Keratinocyte (primary cell): ENCODE results near the gene CPEB3.

Experiments used
- CTCF ChIP-seq, 3 experiments: IDR thresholded peaks in 1 of 3; conservative IDR thresholded peaks in 1 of 3; optimal IDR thresholded peaks in 1 of 3; 2 replicates in 2 of 3; 3 replicates in 1 of 3; pipeline versions ENCODE3 to v1.5.1; 2011; ENCODE audit warnings: low read length in 3 of 3, mild to moderate bottlenecking in 3 of 3, moderate library complexity in 2 of 3, control low read depth in 1 of 3, inconsistent platforms in 1 of 3; ENCODE audit not compliant: insufficient read depth in 2 of 3; ENCODE audit errors: extremely low read depth in 1 of 3
- EZH2 ChIP-seq: IDR thresholded peaks from one replicate; pipeline ENCODE4 v1.6.1; 2012; ENCODE audit warnings: inconsistent platforms, mild to moderate bottlenecking, low read length, moderate library complexity

DNA sequence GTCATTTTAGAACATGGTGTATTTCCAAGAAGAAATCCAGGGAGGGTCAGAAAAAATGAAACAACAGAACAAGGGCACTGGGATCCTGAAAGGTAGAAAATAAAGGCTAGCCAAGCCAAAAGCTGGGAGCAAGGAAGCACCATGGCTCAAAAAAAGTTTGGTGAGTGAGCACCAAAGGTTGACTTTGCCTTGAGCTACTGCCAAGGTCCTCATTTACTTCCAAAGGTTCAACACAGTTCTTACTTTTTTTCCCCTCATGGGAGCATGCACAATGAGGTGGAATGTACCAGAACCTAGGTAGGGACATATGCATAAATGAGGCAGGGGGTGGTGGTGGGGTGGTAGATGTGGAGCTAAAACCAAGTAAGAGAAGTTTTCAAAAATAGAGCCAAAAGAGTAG is 182.8 kb downstream of the CPEB3 start:
- TF ChIP-seq CTCF (optimal IDR thresholded peaks at IDR 0.05 in 1 of 3, IDR thresholded peaks at IDR 0.05 in 1 of 3, conservative IDR thresholded peaks at IDR 0.05 in 1 of 3; ENCODE audit: extremely low read depth in 1 of 3, insufficient read depth in 2 of 3, low read length in 3 of 3), result no peak
- TF ChIP-seq EZH2, result no peak
